ENCODE data around the gene NNT.
"Not testable (repeated sequence)": the region's sequence is repeated elsewhere in the genome, so short reads cannot be mapped to it uniquely, and the experiment has no call there.

The NNT gene

GRCh38 chr5:43584166-43584699, 18.7 kb upstream of the NNT start:
- DNase-seq, result no peak

- DNase-seq, result no peak
Measured at GRCh38 chr5:43588842-43589241, 14.1 kb upstream of the NNT start.

- DNase-seq, result no peak
Measured at GRCh38 chr5:43589310-43589709, 13.7 kb upstream of the NNT start.

- no peak for DNase-seq
Measured at GRCh38 chr5:43590700-43591099, 12.3 kb upstream of the NNT start.

GRCh38 chr5:43592363-43592762, 10.6 kb upstream of the NNT start:
- no peak for DNase-seq

- DNase-seq, result not testable (repeated sequence)
Measured at GRCh38 chr5:43598927-43599326, 4.1 kb upstream of the NNT start.

GRCh38 chr5:43601454-43602260, 1.3 kb upstream of the NNT start:
- no peak for DNase-seq

- DNase-seq, result peak; percentile 46
Measured at GRCh38 chr5:43603344-43604217, 601 bp downstream of the NNT start.

- no peak for DNase-seq
Measured at GRCh38 chr5:43604699-43605098, 1.7 kb downstream of the NNT start.

GRCh38 chr5:43606351-43606750, 3.4 kb downstream of the NNT start:
- DNase-seq, result no peak

GRCh38 chr5:43608406-43608805, 5.4 kb downstream of the NNT start:
- DNase-seq, result no peak

GRCh38 chr5:43609752-43610151, 6.8 kb downstream of the NNT start:
- DNase-seq, result no peak

- DNase-seq, result no peak
Measured at GRCh38 chr5:43613370-43613769, 10.4 kb downstream of the NNT start.

- DNase-seq, result no peak
Measured at GRCh38 chr5:43615445-43616184, 12.6 kb downstream of the NNT start.

GRCh38 chr5:43616535-43616934, 13.6 kb downstream of the NNT start:
- DNase-seq, result no peak

- DNase-seq, result no peak
Measured at GRCh38 chr5:43619380-43619779, 16.4 kb downstream of the NNT start.

- DNase-seq, result no peak
Measured at GRCh38 chr5:43619911-43620310, 16.9 kb downstream of the NNT start.

- no peak for DNase-seq
Measured at GRCh38 chr5:43620944-43621505, 18.0 kb downstream of the NNT start.

GRCh38 chr5:43622074-43622473, 19.1 kb downstream of the NNT start:
- no peak for DNase-seq

- no peak for DNase-seq
Measured at GRCh38 chr5:43623048-43623680, 20.2 kb downstream of the NNT start.

GRCh38 chr5:43627028-43627427, 24.0 kb downstream of the NNT start:
- no peak for DNase-seq
